SU-DHL-6 (cell line): Measurements from ENCODE around the gene SCFD2.

Experiments
- H2AFZ ChIP-seq: fragments of 200-600 bp; sonication (generic); 2 replicates; pipeline ENCODE4 v1.6.1; 2014; ENCODE audit warnings: low read depth, mild to moderate bottlenecking, moderate library complexity, mixed read lengths, antibody characterized with exemption, low read length; ENCODE audit not compliant: severe bottlenecking
- H3F3A ChIP-seq: fragments of 200-600 bp; shearing (Covaris generic); 2 replicates; pipeline ENCODE4 v1.6.0; 2016; ENCODE audit warnings: antibody characterized with exemption, mild to moderate bottlenecking; ENCODE audit not compliant: insufficient read depth
- H3K27ac ChIP-seq: fragments of 200-600 bp; sonication (generic); 2 replicates; pipeline ENCODE4 v1.5.1; 2016; ENCODE audit warnings: low read depth, mild to moderate bottlenecking, low read length, moderate library complexity, mixed read lengths
- H3K27me3 ChIP-seq: fragments of 200-600 bp; sonication (generic), shearing (Covaris generic); 2 replicates; pipeline ENCODE4 v1.6.0; 2014; ENCODE audit warnings: mild to moderate bottlenecking, low read length
- H3K36me3 ChIP-seq: fragments of 200-600 bp; sonication (generic); 2 replicates; pipeline ENCODE4 v1.6.1; 2014; ENCODE audit warnings: mild to moderate bottlenecking, low read length, mixed read lengths
- H3K4me2 ChIP-seq: fragments of 300-600, 200-600 bp; shearing (Covaris generic), sonication (generic); 2 replicates; pipeline ENCODE4 v1.6.0; 2014; ENCODE audit warnings: low read length, low read depth, mild to moderate bottlenecking; ENCODE audit not compliant: poor library complexity, severe bottlenecking
- H3K4me3 ChIP-seq: fragments of 200-600 bp; sonication (generic); 2 replicates; pipeline ENCODE4 v1.5.1; 2014; ENCODE audit warnings: antibody characterized with exemption, low read length, mild to moderate bottlenecking, mixed read lengths; ENCODE audit not compliant: insufficient read depth, poor library complexity, severe bottlenecking
- H3K79me2 ChIP-seq: fragments of 200-600 bp; sonication (generic); 2 replicates; pipeline ENCODE4 v1.6.1; 2014; ENCODE audit warnings: mild to moderate bottlenecking, low read length, moderate library complexity; ENCODE audit not compliant: insufficient read depth
- H3K9ac ChIP-seq: fragments of 200-600 bp; sonication (generic); 2 replicates; pipeline ENCODE4 v1.7.0; 2014; ENCODE audit warnings: mild to moderate bottlenecking, low read length
- H3K9me2 ChIP-seq: fragments of 200-600 bp; sonication (generic); replicated peaks from 2 replicates; pipeline ENCODE4 v1.6.1; 2014; ENCODE audit warnings: low read length; ENCODE audit not compliant: insufficient read depth
- H3K9me3 ChIP-seq: fragments of 200-600 bp; sonication (generic); 2 replicates; pipeline ENCODE4 v1.6.1; 2014; ENCODE audit warnings: low read length, mixed read lengths; ENCODE audit not compliant: insufficient read depth
- H4K20me1 ChIP-seq: fragments of 200-600 bp; sonication (generic); 2 replicates; pipeline ENCODE4 v1.6.1; 2014; ENCODE audit warnings: low read depth, mild to moderate bottlenecking, antibody characterized with exemption, low read length, moderate library complexity, mixed read lengths
- EZH2phosphoT487 ChIP-seq: fragments of 200-600 bp; sonication (generic), shearing (Covaris generic); conservative IDR thresholded peaks from 2 replicates; pipeline ENCODE4 v1.6.1; 2018; ENCODE audit warnings: mild to moderate bottlenecking, antibody characterized with exemption, low read length, moderate library complexity, mixed read lengths
- TF ChIP-seq, protein P1 (sequence below): fragments of 200-600 bp; sonication (generic); IDR thresholded peaks from one replicate; pipeline ENCODE4 v1.5.1; 2017; ENCODE audit warnings: antibody characterized with exemption, mild to moderate bottlenecking, low read length, moderate library complexity; ENCODE audit not compliant: insufficient read depth, poor library complexity, severe bottlenecking

The SCFD2 gene

GRCh38 chr4:52976523-52977230 is 389.2 kb downstream of the SCFD2 start:
- Histone ChIP-seq H2AFZ (no peak overlapping the region), H3F3A (no peaks in the 10 kb centered on the region), H3K36me3 (no peaks in the 10 kb centered on the region), H3K9ac (no peak overlapping the region), H3K27me3 (no peaks in the 10 kb centered on the region), H3K9me3 (no peaks in the 10 kb centered on the region), H3K4me3 (no peak overlapping the region), H3K27ac (no peak overlapping the region), H3K9me2 (no peaks in the 10 kb centered on the region), H4K20me1 (no peaks in the 10 kb centered on the region), H3K79me2 (no peaks in the 10 kb centered on the region), H3K4me2 (no peak overlapping the region)
- no peak for TF ChIP-seq EZH2phosphoT487
- TF ChIP-seq, protein P1, sequence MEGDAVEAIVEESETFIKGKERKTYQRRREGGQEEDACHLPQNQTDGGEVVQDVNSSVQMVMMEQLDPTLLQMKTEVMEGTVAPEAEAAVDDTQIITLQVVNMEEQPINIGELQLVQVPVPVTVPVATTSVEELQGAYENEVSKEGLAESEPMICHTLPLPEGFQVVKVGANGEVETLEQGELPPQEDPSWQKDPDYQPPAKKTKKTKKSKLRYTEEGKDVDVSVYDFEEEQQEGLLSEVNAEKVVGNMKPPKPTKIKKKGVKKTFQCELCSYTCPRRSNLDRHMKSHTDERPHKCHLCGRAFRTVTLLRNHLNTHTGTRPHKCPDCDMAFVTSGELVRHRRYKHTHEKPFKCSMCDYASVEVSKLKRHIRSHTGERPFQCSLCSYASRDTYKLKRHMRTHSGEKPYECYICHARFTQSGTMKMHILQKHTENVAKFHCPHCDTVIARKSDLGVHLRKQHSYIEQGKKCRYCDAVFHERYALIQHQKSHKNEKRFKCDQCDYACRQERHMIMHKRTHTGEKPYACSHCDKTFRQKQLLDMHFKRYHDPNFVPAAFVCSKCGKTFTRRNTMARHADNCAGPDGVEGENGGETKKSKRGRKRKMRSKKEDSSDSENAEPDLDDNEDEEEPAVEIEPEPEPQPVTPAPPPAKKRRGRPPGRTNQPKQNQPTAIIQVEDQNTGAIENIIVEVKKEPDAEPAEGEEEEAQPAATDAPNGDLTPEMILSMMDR = no peak

DNA sequence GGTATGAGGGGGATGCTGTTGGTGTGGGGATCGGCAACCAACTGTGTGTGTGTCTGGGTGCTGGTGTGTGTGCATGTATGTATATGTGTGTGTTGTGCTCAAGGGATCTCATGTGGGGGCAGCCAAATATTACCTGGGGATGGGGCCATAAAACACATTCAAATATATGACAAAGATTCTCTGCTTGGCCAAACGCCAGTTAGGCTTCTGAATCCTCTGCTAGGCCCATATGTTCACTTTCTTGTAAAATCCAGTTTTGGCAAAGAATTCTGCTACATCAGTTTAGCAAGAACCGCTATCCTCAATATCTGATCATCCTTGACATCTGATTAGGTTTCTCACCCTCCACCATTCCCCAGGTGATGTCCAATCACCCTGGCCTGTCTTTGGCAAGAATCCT is 397.2 kb downstream of the SCFD2 start:
- Histone ChIP-seq H3K4me3 (no peak overlapping the region), H3K9ac (no peak overlapping the region), H3K9me3 (no peaks in the 10 kb centered on the region), H3K27me3 (no peaks in the 10 kb centered on the region), H3F3A (no peaks in the 10 kb centered on the region), H2AFZ (no peak overlapping the region), H3K79me2 (no peaks in the 10 kb centered on the region), H3K36me3 (no peaks in the 10 kb centered on the region), H3K4me2 (no peak overlapping the region), H3K9me2 (no peaks in the 10 kb centered on the region), H3K27ac (no peak overlapping the region), H4K20me1 (no peaks in the 10 kb centered on the region)
- TF ChIP-seq, protein P1 = no peak
- no peak for TF ChIP-seq EZH2phosphoT487

DNA sequence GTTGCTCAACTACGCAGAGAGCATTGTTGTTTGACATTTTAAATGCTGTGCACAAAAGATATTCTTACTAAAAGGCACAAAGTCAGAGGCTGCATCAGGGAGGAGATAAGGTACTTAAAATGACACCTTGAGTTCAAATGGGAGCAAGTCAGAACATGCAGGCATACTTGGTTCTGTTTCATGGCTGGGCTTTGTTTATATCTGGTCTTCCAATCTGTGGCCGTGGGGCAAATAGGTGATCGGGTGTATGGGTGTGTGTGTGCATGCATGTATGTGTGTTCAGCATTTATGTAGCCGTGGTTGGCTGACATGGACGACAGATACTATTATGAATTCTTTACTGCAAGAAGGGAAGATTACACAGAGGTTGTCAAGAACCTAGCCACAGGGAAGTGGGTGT is 397.6 kb downstream of the SCFD2 start:
- H3K27me3 ChIP-seq = no peaks in the 10 kb centered on the region
- no peaks in the 10 kb centered on the region for H3K9me2 ChIP-seq
- no peaks in the 10 kb centered on the region for H3K36me3 ChIP-seq
- H2AFZ ChIP-seq = no peak overlapping the region
- H3K4me3 ChIP-seq = no peak overlapping the region
- no peaks in the 10 kb centered on the region for H4K20me1 ChIP-seq
- H3K9me3 ChIP-seq = no peaks in the 10 kb centered on the region
- TF ChIP-seq, protein P1 = no peak
- no peak for TF ChIP-seq EZH2phosphoT487
- no peaks in the 10 kb centered on the region for H3K79me2 ChIP-seq
- H3K9ac ChIP-seq = no peak overlapping the region
- H3K27ac ChIP-seq = no peak overlapping the region
- no peaks in the 10 kb centered on the region for H3F3A ChIP-seq
- no peak overlapping the region for H3K4me2 ChIP-seq
